ENCODE data around the gene KCNIP4. TPM values are rescaled to one million over a fixed set of nuclear protein-coding genes. Genes with fewer than 3 reads are reported as not detected.
A peak's percentile ranks its signal among the peaks of the same experiment; 100 is the strongest.

KCNIP4 gene
- total and polyA plus RNA-seq, 4 donors, result 12.5 to 74.2 (median 54.5) TPM

GRCh38 chr4:20881658-20882057 lies 1066.9 kb downstream of the KCNIP4 start:
- Histone ChIP-seq H3K4me3 (ENCODE audit: low read depth, low read length) (no peak overlapping the region), H3K36me3 (ENCODE audit: control insufficient read depth, insufficient read depth, low read length) (no peaks in the 10 kb centered on the region), H3K9me3 (ENCODE audit: control insufficient read depth, insufficient read depth, low read length) (peaks cover 1% of the 10 kb centered on the region), H3K27ac (ENCODE audit: low read depth, low read length) (no peak overlapping the region), H3K4me1 (ENCODE audit: control insufficient read depth, insufficient read depth, low read length) (no peaks in the 10 kb centered on the region), H3K27me3 (ENCODE audit: control insufficient read depth, insufficient read depth, low read length) (no peaks in the 10 kb centered on the region)
- DNase-seq (ENCODE audit: low read depth in 4 of 6, low spot score in 6 of 6), result no peak
- no CpG with 5 or more reads among the region's 2 CpGs for WGBS (ENCODE audit: insufficient coverage)

GRCh38 chr4:20878806-20879205 lies 1069.8 kb downstream of the KCNIP4 start:
- 61% methylated on average over 5 of the region's 5 CpGs for WGBS (ENCODE audit: insufficient coverage)
- Histone ChIP-seq H3K4me3 (ENCODE audit: low read depth, low read length) (no peak overlapping the region), H3K27ac (ENCODE audit: low read depth, low read length) (no peak overlapping the region), H3K27me3 (ENCODE audit: control insufficient read depth, insufficient read depth, low read length) (no peaks in the 10 kb centered on the region), H3K4me1 (ENCODE audit: control insufficient read depth, insufficient read depth, low read length) (no peaks in the 10 kb centered on the region), H3K9me3 (ENCODE audit: control insufficient read depth, insufficient read depth, low read length) (no peaks in the 10 kb centered on the region), H3K36me3 (ENCODE audit: control insufficient read depth, insufficient read depth, low read length) (no peaks in the 10 kb centered on the region)
- no peak for DNase-seq (ENCODE audit: low read depth in 4 of 6, low spot score in 6 of 6)

DNA sequence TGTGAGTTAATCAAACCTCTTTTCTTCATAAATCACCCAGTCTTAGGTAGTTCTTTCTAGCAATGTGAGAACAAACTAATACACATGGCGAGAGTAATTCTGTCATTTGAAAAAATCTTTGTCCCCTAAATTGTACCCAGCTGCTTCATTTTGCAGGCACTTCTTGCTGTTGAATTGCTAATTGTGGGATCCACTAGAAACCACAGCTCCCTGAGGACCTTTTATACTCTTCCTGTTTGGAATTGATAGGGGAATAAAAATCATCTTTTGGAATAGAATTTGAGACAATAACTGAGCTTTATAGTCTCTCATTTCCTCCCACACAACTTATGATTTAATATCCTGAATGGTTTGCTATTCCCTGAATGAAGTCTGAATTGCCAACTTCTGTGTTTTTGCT lies 1078.1 kb downstream of the KCNIP4 start:
- H3K4me1 ChIP-seq (ENCODE audit: control insufficient read depth, insufficient read depth, low read length), result no peaks in the 10 kb centered on the region
- no peaks in the 10 kb centered on the region for H3K9me3 ChIP-seq (ENCODE audit: control insufficient read depth, insufficient read depth, low read length)
- no peak overlapping the region for H3K4me3 ChIP-seq (ENCODE audit: low read depth, low read length)
- DNase-seq (ENCODE audit: low read depth in 4 of 6, low spot score in 6 of 6), result peak in 2 of 6 donors; percentile 26 to 84
- H3K27me3 ChIP-seq (ENCODE audit: control insufficient read depth, insufficient read depth, low read length), result no peaks in the 10 kb centered on the region
- H3K27ac ChIP-seq (ENCODE audit: low read depth, low read length), result no peak overlapping the region
- H3K36me3 ChIP-seq (ENCODE audit: control insufficient read depth, insufficient read depth, low read length), result no peaks in the 10 kb centered on the region
- WGBS (ENCODE audit: insufficient coverage), result no CpG with 5 or more reads among the region's 1 CpG

DNA sequence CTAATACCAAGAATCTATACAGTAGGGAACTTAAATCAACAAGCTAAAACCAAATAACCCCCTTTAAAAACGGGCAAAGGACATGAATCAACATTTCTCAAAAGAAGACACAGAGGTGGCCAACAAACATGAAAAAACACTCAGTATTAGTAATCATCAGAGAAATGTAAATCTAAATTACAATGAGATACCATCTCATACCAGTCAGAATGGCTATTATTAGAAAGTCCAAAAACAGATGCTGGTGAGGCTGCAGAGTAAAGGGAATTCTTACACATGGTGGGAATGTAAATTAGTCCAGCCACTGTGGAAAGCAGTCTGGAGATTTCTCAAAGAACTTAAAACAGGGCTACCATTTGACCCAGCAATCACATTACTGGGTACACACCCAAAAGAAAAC lies 1080.5 kb downstream of the KCNIP4 start:
- Histone ChIP-seq H3K4me3 (ENCODE audit: low read depth, low read length) (no peak overlapping the region), H3K9me3 (ENCODE audit: control insufficient read depth, insufficient read depth, low read length) (no peaks in the 10 kb centered on the region), H3K27me3 (ENCODE audit: control insufficient read depth, insufficient read depth, low read length) (no peaks in the 10 kb centered on the region), H3K36me3 (ENCODE audit: control insufficient read depth, insufficient read depth, low read length) (no peaks in the 10 kb centered on the region), H3K27ac (ENCODE audit: low read depth, low read length) (no peak overlapping the region), H3K4me1 (ENCODE audit: control insufficient read depth, insufficient read depth, low read length) (no peaks in the 10 kb centered on the region)
- no peak for DNase-seq (ENCODE audit: low read depth in 4 of 6, low spot score in 6 of 6)
- WGBS (ENCODE audit: insufficient coverage), result no CpG with 5 or more reads among the region's 1 CpG

DNA sequence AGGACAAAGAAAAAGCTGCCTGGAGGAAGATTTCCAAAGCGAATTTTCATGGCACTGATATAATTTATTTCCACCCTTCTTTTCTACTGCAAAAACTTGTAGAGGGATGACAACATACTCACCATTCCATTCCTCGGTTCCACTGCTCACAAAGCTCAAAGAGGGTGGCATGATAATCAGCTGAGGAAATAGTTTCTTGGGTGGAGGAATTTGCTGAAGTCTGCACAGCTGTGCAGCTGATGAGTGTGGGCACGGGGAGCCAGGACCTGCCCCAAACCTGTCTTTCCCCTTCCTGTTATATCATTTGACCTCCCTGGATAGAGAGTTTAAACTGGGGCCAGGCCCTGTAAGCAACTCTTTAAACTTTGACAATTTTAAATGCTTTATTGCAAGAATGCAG lies 1087.7 kb downstream of the KCNIP4 start:
- H3K36me3 ChIP-seq (ENCODE audit: control insufficient read depth, insufficient read depth, low read length), result no peaks in the 10 kb centered on the region
- no peak overlapping the region for H3K27ac ChIP-seq (ENCODE audit: low read depth, low read length)
- no peaks in the 10 kb centered on the region for H3K9me3 ChIP-seq (ENCODE audit: control insufficient read depth, insufficient read depth, low read length)
- no peak for DNase-seq (ENCODE audit: low read depth in 4 of 6, low spot score in 6 of 6)
- H3K27me3 ChIP-seq (ENCODE audit: control insufficient read depth, insufficient read depth, low read length), result no peaks in the 10 kb centered on the region
- WGBS (ENCODE audit: insufficient coverage), result 50% methylated on average over 1 of the region's 3 CpGs
- H3K4me3 ChIP-seq (ENCODE audit: low read depth, low read length), result no peak overlapping the region
- H3K4me1 ChIP-seq (ENCODE audit: control insufficient read depth, insufficient read depth, low read length), result no peaks in the 10 kb centered on the region

DNA sequence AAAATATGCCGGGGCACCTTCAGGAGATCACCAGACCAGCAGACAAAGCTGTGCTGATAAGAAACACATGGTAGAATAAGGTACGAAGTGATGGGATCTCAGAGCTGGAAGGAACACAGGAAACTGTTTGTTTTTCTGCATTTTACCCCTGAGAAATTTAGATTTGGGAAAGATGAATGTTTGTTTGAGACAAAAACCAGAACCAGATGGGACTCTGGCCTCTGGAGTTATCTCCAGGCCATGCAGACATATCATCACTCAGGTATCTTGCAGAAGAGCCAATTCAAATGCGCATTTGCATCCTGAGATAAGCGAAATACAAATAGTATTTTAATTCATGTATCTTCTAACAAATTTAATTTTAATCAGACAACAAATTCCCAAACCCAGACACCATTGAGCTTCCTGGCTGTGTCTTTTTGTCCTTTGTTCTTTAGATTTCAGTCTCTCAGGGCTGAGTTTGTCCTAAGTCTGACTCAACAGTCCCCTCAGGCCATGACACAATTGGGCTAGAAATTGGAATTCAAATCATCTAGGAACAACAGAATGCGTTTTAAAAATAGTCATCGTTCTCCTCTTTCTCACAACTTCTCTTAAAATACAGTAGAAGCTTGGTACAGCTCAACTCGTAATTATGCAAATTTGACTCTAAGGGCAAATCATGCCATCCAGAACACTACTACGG lies 1089.3 kb downstream of the KCNIP4 start:
- H3K27ac ChIP-seq (ENCODE audit: low read depth, low read length), result no peak overlapping the region
- no peaks in the 10 kb centered on the region for H3K36me3 ChIP-seq (ENCODE audit: control insufficient read depth, insufficient read depth, low read length)
- DNase-seq (ENCODE audit: low read depth in 4 of 6, low spot score in 6 of 6), result no peak
- no peak overlapping the region for H3K4me3 ChIP-seq (ENCODE audit: low read depth, low read length)
- H3K9me3 ChIP-seq (ENCODE audit: control insufficient read depth, insufficient read depth, low read length), result no peaks in the 10 kb centered on the region
- no peaks in the 10 kb centered on the region for H3K4me1 ChIP-seq (ENCODE audit: control insufficient read depth, insufficient read depth, low read length)
- no peaks in the 10 kb centered on the region for H3K27me3 ChIP-seq (ENCODE audit: control insufficient read depth, insufficient read depth, low read length)
- WGBS (ENCODE audit: insufficient coverage), result 91% methylated on average over 6 of the region's 8 CpGs

GRCh38 chr4:20857081-20857480 lies 1091.5 kb downstream of the KCNIP4 start:
- no peak for DNase-seq (ENCODE audit: low read depth in 4 of 6, low spot score in 6 of 6)
- Histone ChIP-seq H3K27ac (ENCODE audit: low read depth, low read length) (no peak overlapping the region), H3K27me3 (ENCODE audit: control insufficient read depth, insufficient read depth, low read length) (no peaks in the 10 kb centered on the region), H3K4me3 (ENCODE audit: low read depth, low read length) (no peak overlapping the region), H3K9me3 (ENCODE audit: control insufficient read depth, insufficient read depth, low read length) (no peaks in the 10 kb centered on the region), H3K4me1 (ENCODE audit: control insufficient read depth, insufficient read depth, low read length) (no peaks in the 10 kb centered on the region), H3K36me3 (ENCODE audit: control insufficient read depth, insufficient read depth, low read length) (no peaks in the 10 kb centered on the region)
- 96% methylated on average over 4 of the region's 5 CpGs for WGBS (ENCODE audit: insufficient coverage)

GRCh38 chr4:20847124-20847747 lies 1101.3 kb downstream of the KCNIP4 start:
- no peak for DNase-seq (ENCODE audit: low read depth in 4 of 6, low spot score in 6 of 6)
- no peaks in the 10 kb centered on the region for H3K27me3 ChIP-seq (ENCODE audit: control insufficient read depth, insufficient read depth, low read length)
- H3K9me3 ChIP-seq (ENCODE audit: control insufficient read depth, insufficient read depth, low read length), result no peaks in the 10 kb centered on the region
- H3K4me1 ChIP-seq (ENCODE audit: control insufficient read depth, insufficient read depth, low read length), result no peaks in the 10 kb centered on the region
- H3K4me3 ChIP-seq (ENCODE audit: low read depth, low read length), result no peak overlapping the region
- no peak overlapping the region for H3K27ac ChIP-seq (ENCODE audit: low read depth, low read length)
- no peaks in the 10 kb centered on the region for H3K36me3 ChIP-seq (ENCODE audit: control insufficient read depth, insufficient read depth, low read length)
- 86% methylated on average over 1 of the region's 2 CpGs for WGBS (ENCODE audit: insufficient coverage)

DNA sequence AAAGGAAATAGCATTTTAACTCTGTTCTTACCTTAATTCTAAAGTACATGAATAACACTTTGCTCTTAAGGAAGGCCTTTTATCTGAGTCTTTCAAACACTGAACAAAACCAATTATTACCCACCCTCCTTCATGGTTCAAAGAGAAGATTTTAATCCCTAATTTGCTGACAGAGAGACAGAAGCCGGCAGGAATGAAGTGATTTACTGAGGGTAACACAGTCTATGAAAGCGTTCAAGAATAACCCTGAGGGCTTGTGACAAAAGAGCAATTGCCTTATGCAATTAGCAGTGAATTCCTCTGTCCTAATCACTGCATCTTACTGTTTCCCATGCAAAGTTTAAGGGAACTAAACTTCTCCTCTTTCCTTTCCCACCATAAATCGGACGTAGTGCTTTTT lies 1104.3 kb downstream of the KCNIP4 start:
- H3K4me1 ChIP-seq (ENCODE audit: control insufficient read depth, insufficient read depth, low read length), result no peaks in the 10 kb centered on the region
- H3K27me3 ChIP-seq (ENCODE audit: control insufficient read depth, insufficient read depth, low read length), result no peaks in the 10 kb centered on the region
- peak in 1 of 6 donors; percentile 53 for DNase-seq (ENCODE audit: low read depth in 4 of 6, low spot score in 6 of 6)
- 0% methylated on average over 1 of the region's 4 CpGs for WGBS (ENCODE audit: insufficient coverage)
- H3K4me3 ChIP-seq (ENCODE audit: low read depth, low read length), result no peak overlapping the region
- H3K9me3 ChIP-seq (ENCODE audit: control insufficient read depth, insufficient read depth, low read length), result no peaks in the 10 kb centered on the region
- no peaks in the 10 kb centered on the region for H3K36me3 ChIP-seq (ENCODE audit: control insufficient read depth, insufficient read depth, low read length)
- no peak overlapping the region for H3K27ac ChIP-seq (ENCODE audit: low read depth, low read length)

- H3K27me3 ChIP-seq (ENCODE audit: control insufficient read depth, insufficient read depth, low read length), result no peaks in the 10 kb centered on the region
- no peak for DNase-seq (ENCODE audit: low read depth in 4 of 6, low spot score in 6 of 6)
- H3K27ac ChIP-seq (ENCODE audit: low read depth, low read length), result no peak overlapping the region
- H3K9me3 ChIP-seq (ENCODE audit: control insufficient read depth, insufficient read depth, low read length), result no peaks in the 10 kb centered on the region
- H3K36me3 ChIP-seq (ENCODE audit: control insufficient read depth, insufficient read depth, low read length), result no peaks in the 10 kb centered on the region
- no peaks in the 10 kb centered on the region for H3K4me1 ChIP-seq (ENCODE audit: control insufficient read depth, insufficient read depth, low read length)
- no peak overlapping the region for H3K4me3 ChIP-seq (ENCODE audit: low read depth, low read length)
- WGBS (ENCODE audit: insufficient coverage), result no CpG with 5 or more reads among the region's 5 CpGs
Observed at GRCh38 chr4:20840648-20841190, 1107.9 kb downstream of the KCNIP4 start.

All from spinal cord (tissue), 10 donors.